Measurements from ENCODE around the gene DPM2. TPM values are rescaled to one million over a fixed set of nuclear protein-coding genes. Genes with fewer than 3 reads are reported as not detected.

DPM2 gene
- total and polyA plus RNA-seq, 2 experiments from 2014 or later = 36.6 to 92.4 TPM

- H3K4me2 ChIP-seq = peak overlapping the region; percentile 68
- peaks cover 5% of the 10 kb centered on the region; the same call in 1 of the 2 replicates for H3K27me3 ChIP-seq (ENCODE audit: insufficient read depth)
- no peak overlapping the region for H2AFZ ChIP-seq
- 0 out of 2 replicates have a peak overlapping the region, but pooled peaks have one; percentile 35 for H3K27ac Mint-ChIP-seq
- DNase-seq (ENCODE audit: low spot score) = peak; percentile 58
- H3K9me3 Mint-ChIP-seq = no peaks in the 10 kb centered on the region
- peak overlapping the region; percentile 21; the same call in 2 of the 3 replicates for H3K4me3 Mint-ChIP-seq
- peaks cover 11% of the 10 kb centered on the region for H3K27me3 Mint-ChIP-seq (ENCODE audit: insufficient read depth, low read depth, poor library complexity)
- H3K36me3 ChIP-seq (ENCODE audit: insufficient read depth) = no peaks in the 10 kb centered on the region
- H3K4me1 ChIP-seq (ENCODE audit: insufficient read depth) = peaks cover 28% of the 10 kb centered on the region
- H3K9me2 ChIP-seq (ENCODE audit: insufficient read depth) = no peaks in the 10 kb centered on the region
- peaks cover 23% of the 10 kb centered on the region for H3K4me1 Mint-ChIP-seq
- ATAC-seq = peak; percentile 72
- no peaks in the 10 kb centered on the region for H3K36me3 Mint-ChIP-seq (ENCODE audit: low read depth)
- TF ChIP-seq ZNF462 (CRISPR knock-in tag; IDR thresholded peaks at IDR 0.05) = no peak
- TF ChIP-seq REST (IDR thresholded peaks at IDR 0.05; ENCODE audit: unreplicated experiment) = no peak
- TF ChIP-seq CTCF (conservative IDR thresholded peaks at IDR 0.05; ENCODE audit: low read depth in 2 of 2) = no peak
- no peak for TF ChIP-seq EZH2 (IDR thresholded peaks at IDR 0.05; ENCODE audit: low read depth, unreplicated experiment)
- TF ChIP-seq EZH2phosphoT487 (IDR thresholded peaks at IDR 0.05; ENCODE audit: unreplicated experiment) = no peak
- TF ChIP-seq STAT1 (IDR thresholded peaks at IDR 0.05; ENCODE audit: unreplicated experiment) = no peak
- TF ChIP-seq POLR2AphosphoS5 (IDR thresholded peaks at IDR 0.05; ENCODE audit: low read depth) = no peak
- no peak for TF ChIP-seq ZNF331 (CRISPR knock-in tag; IDR thresholded peaks at IDR 0.05; ENCODE audit: low read depth)
- no peak for TF ChIP-seq NANOG (IDR thresholded peaks at IDR 0.05; ENCODE audit: borderline replicate concordance)
- no peak for TF ChIP-seq JUNB (IDR thresholded peaks at IDR 0.05; ENCODE audit: unreplicated experiment)
- no peak for TF ChIP-seq CREB1 (CRISPR knock-in tag; IDR thresholded peaks at IDR 0.05; ENCODE audit: low read depth)
- no peak for TF ChIP-seq ETS1 (IDR thresholded peaks at IDR 0.05)
- H3K27ac ChIP-seq (ENCODE audit: low read depth) = no peak overlapping the region
- H3K4me3 ChIP-seq = no peak overlapping the region
- no peaks in the 10 kb centered on the region for H3K79me2 ChIP-seq (replicated peaks; ENCODE audit: insufficient read depth)
- H3F3A ChIP-seq (replicated peaks; ENCODE audit: low read depth) = peaks cover 18% of the 10 kb centered on the region
- H4K20me1 ChIP-seq (replicated peaks; ENCODE audit: insufficient read depth) = no peaks in the 10 kb centered on the region
These were observed 33.1 kb downstream of the DPM2 start for GRCh38 chr9:127904561-127905003.
